Stimulated activated CD4-positive, alpha-beta T cell treated with anti-CD3 and anti-CD28 coated beads, Interleukin-1b, Interleukin-23, amount 100 ng/mL, for 24 hours (primary cell): Measurements from ENCODE around the gene SAMSN1.

Experiments used
- DNase-seq, 4 experiments: peaks; one replicate each; pipeline ENCODE4 v3.0.0-alpha.2; 2020; ENCODE audit warnings: low read depth in 4 of 4, low spot score in 1 of 4

The SAMSN1 gene

DNA sequence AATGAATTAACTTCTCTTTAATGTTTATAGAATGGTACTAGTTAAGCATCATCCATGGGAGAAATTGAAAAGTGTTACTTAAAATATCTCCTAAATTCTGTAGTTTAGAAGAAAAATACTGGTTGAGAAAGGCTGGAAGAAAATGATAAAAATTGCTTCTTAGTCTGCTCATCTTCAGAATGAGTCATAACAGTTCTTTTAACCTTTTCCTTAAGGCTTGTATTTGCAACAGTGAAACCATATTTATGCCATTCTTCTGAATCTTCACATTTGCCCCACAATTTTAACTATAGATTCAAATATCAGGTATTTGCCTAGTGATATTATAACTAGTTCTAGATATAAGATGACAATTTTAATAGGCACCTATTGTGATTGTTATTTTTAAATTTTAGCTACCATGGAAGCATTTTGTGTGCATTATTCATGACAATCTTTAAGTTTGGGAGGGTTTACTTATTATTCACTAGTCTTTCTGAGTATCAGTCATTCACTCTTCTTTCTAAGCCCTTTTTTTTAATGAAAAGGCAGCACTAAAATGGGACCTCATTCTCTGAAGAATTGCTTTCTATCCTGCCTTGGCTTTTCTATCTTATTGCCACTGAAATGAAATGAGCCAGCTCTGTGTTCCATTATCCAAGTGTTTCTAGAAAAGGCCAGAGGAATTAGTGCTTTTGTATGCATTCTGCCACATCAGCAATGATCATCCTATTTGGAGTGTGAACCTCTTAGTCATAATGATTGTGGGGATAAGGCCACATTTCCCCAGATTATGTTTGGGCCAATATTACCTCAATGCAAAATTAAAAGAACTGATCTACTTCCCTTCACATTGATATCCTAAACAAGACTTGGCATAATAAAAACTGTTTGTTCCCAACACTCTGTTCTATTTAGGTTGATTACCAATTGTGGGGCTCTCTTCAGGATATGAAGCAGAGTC, 58.4 kb downstream of the SAMSN1 start:
- DNase-seq: no peak

DNA sequence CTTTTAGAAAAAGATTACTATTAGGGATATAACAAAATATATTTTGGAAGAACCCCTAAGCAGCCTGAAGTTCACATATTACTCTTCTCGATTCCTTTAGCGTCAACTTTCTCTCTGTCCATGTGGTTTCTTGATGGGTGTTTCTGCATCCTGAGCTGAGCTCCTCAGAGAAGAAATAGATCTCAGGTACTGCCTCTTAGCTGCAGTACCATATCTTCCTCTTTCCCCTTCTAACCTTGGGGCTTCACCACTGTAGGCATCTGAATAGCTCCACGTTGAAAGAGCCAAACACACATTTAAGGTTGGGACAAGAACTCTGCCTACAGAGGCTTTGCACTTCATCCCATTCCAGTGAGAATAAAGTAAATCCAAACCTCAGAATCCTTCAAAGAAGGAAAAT, 59.2 kb downstream of the SAMSN1 start:
- DNase-seq: no peak

DNA sequence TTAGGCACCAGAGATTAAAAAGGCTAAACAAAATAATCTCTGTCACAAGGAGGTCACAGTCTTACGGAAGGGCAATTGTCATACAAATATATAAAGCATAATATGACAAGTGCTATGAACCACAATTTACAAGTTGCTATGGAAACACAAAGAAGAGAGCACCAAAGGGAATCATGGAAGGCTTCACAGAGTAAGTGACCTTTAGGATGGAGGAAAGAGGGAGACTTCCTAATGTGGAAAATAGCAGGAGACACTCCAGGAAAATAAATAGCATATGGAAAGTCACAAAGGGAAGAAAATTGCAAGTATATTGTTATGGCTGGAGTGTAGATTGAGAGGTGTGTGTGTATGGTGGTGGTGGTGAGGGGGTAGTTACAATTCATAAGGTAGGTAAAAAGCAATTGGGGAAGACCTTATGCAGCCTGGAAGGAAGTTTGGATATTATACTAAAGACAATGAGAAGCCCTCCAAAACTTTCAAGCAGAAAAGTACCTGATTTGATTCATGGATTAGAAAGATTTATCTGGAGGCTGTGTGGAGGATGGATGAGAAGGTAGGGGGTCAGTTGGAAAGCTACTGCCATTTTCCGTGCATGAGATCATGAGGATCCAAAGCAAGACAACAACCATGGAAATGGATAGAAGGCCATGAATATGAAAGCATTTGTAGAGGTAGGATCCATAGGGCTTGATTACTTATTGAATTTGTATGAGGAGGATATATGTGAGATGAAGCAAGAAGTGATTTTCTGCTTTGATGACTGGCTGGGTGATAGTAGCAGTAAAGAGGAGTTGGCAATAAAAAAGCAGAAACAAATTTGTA, 61.7 kb downstream of the SAMSN1 start:
- no peak for DNase-seq

DNA sequence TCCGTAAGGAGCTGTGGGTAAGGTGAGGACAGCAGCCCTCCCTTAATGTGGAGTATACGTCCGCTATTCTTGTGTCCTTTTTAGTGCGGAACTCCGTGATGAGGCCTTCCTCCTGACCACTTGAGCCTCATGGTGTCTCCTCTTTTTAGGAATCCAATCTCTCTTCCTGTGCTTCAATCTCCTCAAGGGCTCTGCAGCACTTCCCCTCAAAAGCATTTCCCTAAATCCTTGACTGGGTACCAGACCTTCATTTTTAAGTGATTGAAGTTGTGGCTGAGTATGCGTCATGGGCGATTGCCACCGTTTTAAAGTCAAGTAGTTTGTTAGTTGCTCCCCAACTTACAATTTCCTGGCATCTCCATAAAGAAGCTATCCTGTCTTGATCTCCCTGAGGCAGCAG, 62.8 kb downstream of the SAMSN1 start:
- DNase-seq: no peak

DNA sequence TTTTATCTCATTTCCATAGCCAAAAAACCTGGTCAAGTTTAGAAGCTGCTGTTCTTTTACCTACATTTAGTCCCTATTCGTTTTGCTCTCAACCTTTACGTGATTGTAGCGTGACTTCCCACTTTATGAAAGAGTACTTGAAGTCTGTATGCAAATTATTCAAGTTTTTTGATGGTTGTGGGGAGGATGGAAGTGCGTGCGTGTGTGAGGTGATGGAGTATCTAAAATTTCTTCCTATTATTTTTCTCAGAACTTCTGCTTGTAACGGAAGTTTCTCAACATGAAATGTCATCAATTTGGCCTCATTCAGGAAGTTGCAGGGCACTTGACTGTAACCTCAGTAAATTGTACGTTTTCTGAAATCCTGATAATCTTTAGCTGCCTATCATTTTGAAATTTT, 64.0 kb downstream of the SAMSN1 start:
- DNase-seq: no peak

DNA sequence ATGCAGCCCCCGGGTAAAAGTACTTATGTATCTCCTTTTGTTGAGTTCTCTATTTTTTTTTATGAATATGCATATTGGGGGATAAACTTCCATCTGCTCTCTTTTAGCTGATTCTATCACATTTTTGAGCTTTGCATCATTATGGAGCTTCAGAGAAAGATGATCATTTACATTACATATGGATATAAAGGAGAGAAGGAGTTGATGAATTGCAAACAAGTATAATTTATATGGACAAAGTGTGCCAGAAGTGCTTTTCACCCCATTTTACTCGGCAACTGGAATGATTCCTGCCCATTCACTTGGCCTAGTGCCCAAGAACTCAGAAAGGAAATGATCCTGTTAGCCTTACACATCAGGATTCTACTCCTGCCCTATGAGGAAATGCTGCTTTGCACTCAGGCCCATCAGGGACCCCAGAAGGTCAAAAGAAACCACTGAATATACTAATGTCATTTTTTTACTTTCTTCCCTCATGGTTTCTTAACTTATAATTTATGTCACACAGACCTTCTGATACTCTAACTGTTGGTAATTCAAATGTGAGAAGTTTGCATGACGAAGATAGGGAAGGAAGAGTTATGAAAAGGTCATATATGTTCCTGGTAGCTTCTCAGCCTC, 65.6 kb downstream of the SAMSN1 start:
- DNase-seq: no peak

DNA sequence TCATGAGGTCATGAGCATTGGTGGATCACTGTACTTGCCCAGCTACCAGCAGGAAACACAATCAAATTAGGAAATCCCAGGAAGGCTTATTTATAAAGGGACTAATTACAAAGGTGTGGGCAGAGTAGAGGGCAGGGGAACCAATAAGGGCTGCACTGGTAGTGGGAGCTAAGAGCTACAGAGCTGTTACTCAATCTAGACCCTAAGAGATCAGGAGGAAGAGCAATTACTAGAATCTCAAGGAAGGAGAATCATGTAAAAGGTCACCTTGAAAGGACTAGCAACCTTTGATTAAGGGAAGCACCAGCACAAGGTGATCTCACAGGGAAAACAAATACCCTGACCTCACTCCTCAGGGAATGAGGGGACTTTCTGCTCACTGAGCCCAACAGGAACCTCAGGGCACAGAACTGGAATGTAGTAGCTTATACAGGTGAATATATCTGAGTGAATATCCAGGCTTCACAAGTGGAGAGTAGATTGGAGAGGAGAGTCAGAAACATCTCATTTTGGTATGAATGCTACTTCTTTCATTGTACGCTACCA, 66.8 kb downstream of the SAMSN1 start:
- no peak for DNase-seq

DNA sequence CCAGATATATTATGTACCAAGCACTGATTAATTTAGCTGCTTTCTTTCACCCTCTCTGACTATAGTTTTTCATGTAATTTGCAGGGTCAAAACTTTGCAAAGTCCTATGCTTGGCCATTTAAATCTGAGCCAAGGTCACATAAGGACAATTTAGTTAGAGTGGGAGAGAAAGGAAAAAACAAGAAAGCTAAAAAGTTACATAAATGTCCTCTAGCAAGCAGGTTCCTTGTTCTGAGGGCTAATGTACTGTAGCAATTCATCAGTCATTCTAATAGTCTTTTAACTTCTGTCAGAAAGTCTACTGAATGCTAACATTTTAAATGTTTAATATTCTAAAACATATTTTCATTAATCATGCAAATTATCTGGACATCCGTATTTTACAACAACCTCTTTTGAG, 68.3 kb downstream of the SAMSN1 start:
- no peak for DNase-seq

DNA sequence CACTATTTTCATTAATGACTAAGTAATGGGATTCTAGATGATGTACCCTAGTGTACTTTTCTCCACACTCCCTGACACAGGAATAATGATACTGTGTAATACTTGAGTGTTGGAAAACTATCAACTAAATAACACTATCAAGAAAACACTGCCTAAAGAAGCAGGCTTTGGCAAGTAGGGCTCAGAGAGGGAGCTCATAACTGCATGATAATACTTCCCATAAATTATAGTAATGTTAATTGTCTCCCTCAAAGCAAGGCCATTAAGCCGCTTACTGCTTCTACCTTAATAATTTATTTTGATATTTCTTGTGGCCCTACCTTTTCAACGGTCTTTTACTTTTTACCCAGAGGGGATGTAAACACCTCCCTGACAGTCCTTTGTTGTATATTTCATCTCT, 69.0 kb downstream of the SAMSN1 start:
- no peak for DNase-seq

DNA sequence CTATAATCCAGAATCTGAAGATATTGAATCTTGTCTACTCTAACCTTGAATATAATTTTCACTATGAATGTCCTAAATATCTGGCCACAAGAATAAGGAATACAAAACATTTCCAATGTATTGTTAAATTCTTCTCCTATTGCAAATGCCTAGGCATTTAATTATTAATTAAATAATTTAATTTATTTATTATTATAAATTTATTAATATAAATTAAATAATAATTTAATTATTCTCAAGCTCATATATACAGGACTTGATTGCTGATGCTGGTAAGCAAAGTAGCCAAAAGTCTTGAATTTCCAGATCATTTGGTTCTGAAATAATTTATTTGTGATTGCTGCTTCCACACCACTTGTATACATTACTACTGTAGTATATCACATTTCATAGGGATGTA, 71.1 kb downstream of the SAMSN1 start:
- DNase-seq: no peak

DNA sequence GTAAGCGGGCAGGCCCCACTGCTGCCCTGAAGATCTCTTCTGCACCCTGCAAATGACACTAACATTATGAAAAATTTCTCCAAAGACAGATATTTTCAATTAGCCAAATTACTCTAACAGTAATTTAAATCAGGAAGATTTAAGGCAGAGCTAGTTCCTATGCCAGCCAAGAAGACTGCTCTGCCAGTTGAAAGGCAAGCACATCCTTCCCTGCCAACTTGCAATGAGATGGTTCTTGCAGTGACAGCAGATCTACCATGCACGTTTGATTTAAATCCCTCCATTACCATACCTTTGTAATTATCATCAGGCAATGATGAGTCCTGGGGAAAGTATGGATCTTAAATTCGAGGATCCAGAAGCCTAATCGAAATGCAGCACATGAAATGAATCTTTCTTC, 76.5 kb downstream of the SAMSN1 start:
- DNase-seq: no peak

DNA sequence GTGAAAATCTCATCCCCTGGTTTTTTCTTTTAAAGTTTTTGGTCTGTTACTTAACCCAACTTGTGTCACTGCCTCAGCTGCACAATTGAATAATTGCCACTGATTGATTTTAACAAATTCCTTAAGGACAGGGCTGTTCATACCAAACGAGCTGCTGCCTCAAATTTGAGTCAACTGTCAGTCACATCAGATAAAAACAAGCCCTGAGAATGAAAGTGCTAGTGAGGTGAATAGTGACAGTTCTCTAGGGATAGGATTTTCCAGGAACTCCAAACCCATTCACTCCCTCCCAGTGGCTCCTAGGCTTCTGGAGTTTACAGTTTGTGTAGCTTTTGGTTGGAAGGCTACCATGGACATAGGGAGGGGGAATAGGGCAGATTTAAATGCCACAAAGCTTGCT, 79.4 kb downstream of the SAMSN1 start:
- no peak for DNase-seq

DNA sequence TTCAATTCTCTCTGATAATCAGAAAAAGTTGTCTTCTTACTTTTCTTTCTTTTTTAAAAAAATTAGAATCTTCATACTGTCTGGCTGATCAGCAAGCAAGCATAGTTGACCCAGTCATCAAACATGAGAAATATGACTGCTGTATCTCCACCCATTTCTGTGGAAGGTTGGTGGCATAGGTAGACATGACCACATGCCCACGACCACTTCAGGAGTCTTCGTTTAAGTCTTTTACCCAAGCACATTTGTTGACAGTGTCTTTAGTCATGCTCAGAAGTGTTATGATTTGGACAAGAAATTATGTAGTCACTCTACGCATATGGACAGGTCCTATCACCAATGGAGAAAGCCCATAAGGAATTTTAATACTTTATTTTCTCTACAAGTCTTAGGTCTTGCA, 88.4 kb downstream of the SAMSN1 start:
- no peak for DNase-seq

DNA sequence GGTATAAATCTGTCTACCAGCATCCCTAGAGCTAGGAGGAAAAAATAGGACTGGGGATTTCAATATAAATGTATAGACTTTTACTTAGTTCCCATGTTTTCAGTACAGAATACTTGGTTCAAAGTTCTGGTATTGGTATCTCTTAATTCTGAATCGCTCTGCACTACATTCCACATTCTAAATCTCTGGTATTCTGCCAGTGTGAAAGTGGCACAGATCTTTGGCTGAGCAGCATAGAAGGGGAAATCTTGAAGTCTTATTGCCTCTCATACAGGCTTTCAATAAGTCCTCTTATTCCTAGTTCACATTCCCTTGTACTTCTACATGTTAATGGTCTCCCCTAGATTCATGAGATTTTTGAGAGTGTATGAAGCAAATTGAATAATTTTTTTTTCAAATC, 89.2 kb downstream of the SAMSN1 start:
- DNase-seq: no peak

DNA sequence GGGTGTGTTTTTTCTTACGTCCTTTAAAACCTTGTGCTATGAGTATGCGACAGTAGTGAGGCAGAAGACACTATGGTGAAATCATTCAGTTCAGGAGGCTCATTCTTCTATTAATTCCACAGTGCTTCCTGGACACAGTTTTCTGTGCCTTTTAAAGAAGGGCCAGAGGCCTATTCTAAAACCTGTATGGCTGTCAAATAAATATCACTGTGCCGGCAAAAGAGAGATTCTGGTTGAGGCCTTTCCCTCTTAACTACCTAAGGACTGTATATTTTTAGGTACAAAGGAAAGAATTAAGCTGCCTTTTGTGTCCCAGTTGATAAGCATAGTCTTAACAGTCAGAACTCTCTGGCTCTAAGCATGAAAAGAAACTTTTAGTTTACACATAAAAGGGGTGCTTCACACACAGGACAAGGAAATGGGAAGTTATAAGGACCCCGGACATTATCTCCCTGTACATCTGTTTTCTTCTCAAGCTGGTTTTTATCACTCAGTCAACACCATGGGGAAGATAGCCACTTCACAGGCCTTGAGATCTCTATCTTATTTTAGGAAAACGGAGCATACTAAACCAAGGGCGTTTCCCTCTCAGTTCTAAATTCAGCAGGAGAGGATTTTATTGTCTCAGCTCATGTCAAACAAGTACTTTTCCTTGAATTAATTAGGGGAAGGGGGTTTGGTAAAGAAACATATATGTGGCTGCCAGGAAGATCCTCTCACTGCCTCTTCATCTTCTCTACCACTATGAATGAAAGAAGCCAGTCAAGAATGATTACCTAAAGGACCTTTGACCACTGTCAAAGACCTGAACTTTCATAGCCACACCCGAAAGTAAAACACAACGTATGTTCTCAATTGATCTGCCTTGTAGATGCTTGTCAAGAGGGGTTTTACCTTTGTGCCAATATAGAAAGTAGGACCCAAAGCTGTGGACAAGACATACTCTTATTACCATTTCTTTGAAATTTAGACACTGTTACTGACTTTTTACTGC, 91.8 kb downstream of the SAMSN1 start:
- no peak for DNase-seq

DNA sequence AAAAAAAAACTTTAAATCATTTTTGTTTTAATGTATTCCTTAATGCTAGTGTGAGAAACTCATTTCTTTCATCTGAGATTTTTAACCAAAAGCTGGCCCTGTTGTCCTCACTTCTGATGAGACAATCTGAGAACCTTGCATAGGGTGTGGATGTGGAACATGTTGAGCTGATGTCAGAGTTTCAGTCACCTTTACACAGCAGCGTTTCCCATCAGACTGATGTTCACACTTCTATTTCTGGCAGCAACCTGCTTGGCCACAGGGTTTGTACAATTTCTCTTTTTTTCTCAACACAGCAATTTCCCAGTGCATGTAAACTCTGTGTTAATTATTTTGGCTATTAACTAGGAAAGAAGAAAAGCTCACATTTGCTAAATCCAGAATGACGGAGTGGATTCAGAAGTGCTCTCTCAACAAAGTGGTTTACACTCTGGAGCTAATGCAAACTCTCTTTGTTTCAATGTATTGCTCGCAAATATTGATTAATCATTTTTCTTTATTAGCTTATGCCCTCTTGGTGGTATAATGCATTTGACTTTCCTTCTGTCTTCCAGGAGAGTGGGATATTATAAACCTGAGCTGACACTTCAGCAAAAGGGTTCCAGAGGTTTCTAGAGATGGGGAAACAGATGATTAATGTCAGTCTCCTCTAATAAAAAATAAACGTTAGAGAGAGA, 92.6 kb downstream of the SAMSN1 start:
- DNase-seq: peak in 1 of 4 experiments; percentile 7

DNA sequence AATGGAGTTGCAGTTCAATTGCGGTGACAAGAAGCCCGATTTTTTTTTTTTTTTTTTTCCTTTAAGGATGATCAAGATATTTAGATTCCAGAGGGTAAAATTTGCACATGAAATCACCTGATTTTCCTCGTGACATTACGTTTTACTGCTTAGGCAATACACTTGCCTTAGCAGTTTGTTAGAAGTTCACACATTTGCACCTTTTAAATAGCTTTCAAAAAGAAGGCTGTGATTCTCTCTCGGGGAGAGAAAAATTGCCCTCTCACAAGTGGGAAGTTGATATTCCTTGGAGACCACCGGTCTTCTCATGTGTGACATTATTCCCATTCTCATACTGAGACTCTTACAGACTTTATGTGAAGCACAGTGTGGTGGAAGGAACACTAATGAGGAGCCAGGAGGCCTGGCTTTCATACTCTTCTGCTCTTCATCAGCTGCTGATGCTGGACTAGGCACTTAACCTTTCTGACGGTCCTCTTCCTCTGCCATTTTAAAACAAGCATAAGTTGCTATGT, 93.3 kb downstream of the SAMSN1 start:
- no peak for DNase-seq

DNA sequence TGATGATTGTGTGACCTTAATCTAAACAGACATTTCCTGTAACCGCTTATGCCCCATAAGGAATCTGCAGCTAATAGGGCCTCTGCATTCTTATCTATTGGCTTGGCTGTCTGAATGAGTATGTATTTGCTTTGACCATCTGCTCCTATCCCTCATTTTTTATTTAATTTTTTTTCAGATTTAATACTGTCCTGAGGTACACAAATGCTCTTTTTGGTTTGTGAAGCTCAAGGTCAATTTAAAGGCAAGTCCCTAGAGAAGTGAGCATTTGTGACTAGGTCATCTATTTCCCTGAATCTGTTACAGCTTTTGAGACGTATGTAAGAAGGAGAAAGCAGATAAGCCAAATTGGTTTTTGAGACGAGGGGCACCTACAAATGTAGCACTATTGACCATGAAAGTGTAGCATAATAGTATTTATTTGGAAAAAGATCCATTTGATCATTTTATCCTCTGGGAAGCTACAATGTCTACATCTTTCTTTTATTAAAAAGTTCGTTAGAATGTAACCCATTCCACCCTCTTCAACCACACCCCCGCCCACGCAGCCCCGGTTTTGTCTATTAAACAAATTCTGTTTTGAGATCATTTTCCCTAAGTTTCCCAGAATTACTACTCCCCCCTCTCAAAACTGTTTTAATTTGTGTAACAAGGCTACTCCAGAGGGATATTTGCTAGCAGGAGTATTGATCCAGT, 93.9 kb downstream of the SAMSN1 start:
- peak in 2 of 4 experiments; percentile 1 to 8 for DNase-seq

DNA sequence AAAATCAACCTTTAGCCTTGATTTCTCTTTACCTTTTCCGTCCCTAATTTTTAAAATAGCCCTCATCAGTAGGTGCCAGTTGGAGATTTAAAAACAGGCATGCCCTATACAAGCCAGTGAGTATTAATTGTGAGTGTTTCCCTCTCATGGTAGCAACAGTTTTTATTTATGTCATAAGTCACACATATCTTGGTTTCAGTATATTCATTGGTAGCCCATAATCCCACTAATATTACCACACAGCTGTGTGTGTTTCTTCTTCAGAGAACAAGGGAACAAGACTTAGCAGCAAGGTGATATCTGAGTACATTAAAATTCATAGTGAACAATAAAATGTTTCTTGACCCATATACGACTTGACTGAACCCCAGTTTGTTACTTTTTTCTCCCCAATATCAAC, 94.6 kb downstream of the SAMSN1 start:
- no peak for DNase-seq
